Glomerular endothelial cell (primary cell): Measurements from ENCODE around the gene HPS5. TPM values are rescaled to one million over a fixed set of nuclear protein-coding genes. Genes with fewer than 3 reads are reported as not detected.
"Not testable (repeated sequence)": the region's sequence is repeated elsewhere in the genome, so short reads cannot be mapped to it uniquely, and the experiment has no call there.

ENCODE experiments used
- DNase-seq: peaks from one replicate; pipeline ENCODE4 v3.0.0-alpha.2; 2011; ENCODE audit warnings: low read depth, low spot score; ENCODE audit errors: extremely low read depth
- total RNA-seq: library from RNA; depleted of rRNA; stranded (reverse); fragments of >200 nt; gene quantifications from 2 replicates; pipeline ENCODE4 v1.2.3, GENCODE V29; 2015

The HPS5 gene
- total RNA-seq, 1 donor from 2014 or later = 11.4 TPM

- no peak for DNase-seq
Observed at GRCh38 chr11:18282626-18283025, 39.3 kb downstream of the HPS5 start.

DNA sequence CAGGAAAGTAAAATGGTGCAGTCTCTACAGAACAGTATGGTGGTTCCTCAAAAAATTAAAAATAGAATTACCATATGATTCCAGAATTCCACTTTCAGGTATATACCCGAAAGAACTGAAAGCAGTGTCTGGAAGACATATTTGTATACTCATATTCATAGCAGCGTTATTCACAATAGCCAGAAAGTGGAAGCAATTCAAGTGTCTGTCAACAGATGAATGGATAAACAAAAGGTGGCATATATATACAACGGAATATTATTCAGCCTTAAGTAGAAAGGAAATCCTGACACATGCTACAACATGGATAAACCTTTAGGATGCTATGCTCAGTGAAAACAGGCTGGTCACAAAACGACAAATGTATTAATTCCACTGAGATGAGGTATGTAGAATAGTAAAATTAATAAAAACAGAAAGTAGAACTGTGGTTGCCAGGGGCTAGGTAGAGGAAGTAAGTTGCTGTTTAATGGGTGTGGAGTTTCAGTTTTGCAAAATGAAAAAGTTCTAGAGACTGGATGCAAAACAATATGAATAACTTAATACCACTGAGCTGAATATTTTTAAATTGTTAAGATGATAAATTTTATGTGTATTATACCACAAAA lies 41.4 kb downstream of the HPS5 start:
- no peak for DNase-seq

DNA sequence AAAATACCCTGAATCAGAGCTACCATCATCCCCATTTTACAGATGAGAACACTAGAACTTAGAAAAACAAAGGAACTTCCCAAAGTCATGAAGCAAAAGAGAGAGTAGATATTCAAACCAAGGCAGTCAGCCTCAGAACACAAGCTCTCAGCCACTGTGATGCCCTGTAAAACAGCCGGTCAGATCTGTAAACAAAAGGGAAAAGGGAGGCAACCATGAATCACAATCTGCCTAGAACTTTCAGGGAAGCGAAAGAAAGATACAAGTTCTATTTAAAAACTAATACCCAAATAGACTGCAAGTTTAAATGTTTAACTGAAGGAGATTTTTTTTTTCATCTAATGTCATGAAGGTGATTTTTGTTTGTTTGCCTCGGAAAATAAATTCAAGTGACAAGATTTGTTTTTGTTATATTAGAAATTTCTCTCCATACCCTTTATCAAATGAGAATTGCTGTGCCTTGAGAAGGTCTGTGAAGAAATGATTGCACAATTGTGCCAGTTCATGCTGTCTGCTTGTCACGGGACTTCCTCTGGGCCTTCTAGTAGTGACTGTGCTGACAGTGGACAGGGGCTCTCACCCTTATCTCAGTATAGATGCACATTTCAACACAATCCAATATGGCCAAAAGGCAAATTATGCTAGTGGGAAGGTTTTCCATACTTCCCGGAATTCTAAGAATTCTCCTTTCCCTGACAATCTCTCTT lies 44.2 kb downstream of the HPS5 start:
- no peak for DNase-seq

DNA sequence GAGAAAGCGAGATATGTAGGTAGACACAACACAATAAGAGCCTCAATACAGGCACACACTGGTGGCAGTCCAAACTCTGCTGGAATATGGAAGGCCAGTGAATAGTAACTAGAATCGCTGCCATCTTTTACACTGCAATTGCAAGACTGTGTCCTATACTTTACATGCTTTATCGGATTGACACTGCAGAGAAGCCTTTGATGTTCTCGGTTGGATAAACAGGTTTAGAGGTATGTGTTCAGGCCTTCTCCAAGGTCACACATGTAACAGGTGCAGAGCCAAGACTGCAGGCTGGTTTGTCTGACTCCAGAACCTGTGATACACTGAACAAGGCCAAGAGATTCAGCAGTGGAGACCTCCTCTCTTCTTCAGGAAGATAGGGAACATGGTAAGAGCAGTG lies 50.7 kb downstream of the HPS5 start:
- DNase-seq = no peak

DNA sequence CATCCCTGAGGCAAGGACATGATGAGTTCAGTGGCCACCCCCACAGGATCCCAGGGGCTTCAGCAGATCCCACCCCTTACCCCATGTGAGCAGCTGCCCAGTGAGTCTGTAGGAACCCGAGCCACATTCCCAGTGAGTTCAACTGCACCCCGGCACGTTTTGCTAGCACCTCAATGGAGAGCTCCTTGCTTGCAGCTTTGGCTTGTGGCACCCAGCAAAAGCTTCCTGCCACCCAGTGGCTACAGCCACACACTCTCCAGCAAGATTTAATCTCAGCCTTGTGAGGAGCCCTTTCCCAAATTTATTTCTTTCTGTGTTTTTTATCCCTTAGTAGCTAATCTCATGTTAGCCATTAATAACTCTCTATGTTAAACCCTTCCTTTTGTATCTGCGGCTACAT lies 51.8 kb downstream of the HPS5 start:
- DNase-seq = no peak

DNA sequence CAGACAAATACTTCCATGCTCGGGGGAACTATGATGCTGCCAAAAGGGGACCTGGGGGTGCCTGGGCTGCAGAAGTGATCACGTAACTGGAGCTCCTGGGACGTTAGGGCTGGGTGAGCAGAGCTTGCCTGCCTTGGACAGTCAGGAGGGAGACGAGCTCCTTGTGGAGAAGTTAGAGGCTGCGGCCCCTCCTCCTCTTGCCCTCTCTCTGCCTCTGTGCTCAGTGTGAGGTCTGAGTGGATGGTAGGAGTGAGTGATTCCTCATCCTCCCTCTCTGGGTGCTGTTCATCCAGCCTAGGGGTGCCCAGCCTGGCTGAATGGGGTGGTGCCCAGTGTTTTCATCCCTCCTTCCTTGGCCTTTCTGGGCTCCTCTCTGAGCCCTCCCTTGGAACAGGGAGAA lies 52.7 kb downstream of the HPS5 start:
- DNase-seq = not testable (repeated sequence)

DNA sequence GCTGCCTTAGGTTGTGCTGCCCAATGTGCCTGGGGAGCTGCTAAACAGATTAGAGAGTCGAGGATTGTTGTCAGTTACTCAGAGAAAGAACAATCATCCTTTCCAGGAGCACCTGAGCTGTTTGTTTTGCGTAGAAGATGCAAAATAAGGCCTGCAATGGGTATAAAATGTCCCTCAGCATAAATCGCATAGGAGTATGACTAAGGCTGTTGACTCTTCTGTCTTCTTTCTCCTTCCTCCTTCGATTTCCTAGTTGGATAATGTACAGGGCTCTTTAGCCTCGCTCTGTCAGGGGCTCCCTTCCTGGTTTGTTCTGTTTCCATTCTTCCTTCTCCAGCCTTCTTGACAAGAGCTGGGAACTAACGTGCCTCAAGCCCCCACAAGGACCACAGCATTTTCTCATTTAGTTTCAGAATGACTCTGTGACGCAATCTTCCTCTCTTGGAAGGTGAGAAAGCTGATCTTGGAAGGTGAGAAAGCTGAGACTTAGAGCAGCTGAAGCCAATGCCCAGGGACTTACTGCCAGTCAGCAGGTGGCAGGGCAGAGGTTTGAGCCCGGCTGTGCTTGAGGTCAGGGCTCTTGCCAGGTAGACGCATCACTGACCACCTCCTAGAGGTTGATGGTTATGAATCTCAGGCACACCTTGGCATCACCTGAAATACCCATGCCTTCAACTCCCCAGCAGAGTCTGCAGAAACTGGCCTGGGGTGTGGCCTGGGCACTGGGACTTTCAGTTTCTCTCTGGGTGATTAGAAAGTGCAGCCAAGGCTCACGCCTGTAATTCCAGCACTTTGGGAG lies 54.4 kb downstream of the HPS5 start:
- DNase-seq = not testable (repeated sequence)

DNA sequence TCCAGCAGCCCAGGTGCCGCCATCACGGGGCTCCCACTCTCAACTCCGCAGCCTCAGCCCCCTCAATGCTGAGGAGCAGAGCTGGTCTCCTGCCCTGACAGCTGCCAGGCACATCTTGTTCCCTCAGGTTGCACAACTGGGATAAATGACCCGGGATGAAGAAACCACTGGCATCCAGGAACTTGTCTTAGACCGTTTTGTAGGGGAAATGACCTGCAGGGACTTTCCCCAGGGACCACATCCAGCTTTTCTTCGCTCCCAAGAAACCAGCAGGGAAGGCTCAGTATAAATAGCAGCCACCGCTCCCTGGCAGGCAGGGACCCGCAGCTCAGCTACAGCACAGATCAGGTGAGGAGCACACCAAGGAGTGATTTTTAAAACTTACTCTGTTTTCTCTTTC lies 56.0 kb downstream of the HPS5 start, which contains the start of gene SAA1:
SAA1 (plus strand) TSS at position 316 of the 400 bp plus-strand sequence. CDS start 624 bp downstream, outside the sequence.
- DNase-seq = no peak

- DNase-seq = no peak
Observed at GRCh38 chr11:18264677-18265555, 57.0 kb downstream of the HPS5 start.

DNA sequence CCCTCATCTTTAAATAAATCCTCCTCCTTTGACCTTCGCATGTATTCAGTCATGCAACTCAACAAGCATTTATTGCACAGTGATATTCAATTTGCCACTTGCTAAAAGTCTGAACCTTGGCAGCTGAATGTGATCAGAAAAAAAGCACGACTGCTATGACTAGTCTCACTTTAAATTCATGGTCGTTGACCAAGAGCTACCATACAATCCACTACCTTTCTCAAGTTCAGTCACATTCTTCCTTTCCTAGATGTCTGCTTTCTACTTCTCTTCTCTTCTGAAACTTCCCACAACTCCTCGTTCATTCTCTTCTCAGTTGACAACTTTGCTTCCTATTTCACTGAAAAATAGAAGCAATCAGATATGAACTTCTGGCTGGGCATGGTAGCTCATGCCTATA lies 57.9 kb downstream of the HPS5 start:
- DNase-seq = no peak

DNA sequence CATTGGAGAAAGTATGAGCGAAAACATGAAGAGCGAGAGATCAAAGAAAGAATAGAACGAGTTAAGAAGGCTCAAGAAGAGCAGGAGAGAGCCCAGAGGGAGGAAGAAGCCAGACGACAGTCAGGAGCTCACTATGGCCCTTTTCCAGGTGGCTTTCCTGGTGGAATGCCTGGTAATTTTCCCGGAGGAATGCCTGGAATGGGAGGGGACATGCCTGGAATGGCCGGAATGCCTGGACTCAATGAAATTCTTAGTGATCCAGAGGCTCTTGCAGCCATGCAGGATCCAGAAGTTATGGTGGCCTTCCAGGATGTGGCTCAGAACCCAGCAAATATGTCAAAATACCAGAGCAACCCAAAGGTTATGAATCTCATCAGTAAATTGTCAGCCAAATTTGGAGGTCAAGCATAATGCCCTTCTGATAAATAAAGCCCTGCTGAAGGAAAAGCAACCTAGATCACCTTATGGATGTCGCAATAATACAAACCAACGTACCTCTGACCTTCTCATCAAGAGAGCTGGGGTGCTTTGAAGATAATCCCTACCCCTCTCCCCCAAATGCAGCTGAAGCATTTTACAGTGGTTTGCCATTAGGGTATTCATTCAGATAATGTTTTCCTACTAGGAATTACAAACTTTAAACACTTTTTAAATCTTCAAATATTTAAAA lies 59.1 kb downstream of the HPS5 start:
- not testable (repeated sequence) for DNase-seq

GRCh38 chr11:18261721-18262120 lies 60.2 kb downstream of the HPS5 start:
- no peak for DNase-seq

GRCh38 chr11:18259259-18259658 lies 62.7 kb downstream of the HPS5 start:
- DNase-seq = no peak

DNA sequence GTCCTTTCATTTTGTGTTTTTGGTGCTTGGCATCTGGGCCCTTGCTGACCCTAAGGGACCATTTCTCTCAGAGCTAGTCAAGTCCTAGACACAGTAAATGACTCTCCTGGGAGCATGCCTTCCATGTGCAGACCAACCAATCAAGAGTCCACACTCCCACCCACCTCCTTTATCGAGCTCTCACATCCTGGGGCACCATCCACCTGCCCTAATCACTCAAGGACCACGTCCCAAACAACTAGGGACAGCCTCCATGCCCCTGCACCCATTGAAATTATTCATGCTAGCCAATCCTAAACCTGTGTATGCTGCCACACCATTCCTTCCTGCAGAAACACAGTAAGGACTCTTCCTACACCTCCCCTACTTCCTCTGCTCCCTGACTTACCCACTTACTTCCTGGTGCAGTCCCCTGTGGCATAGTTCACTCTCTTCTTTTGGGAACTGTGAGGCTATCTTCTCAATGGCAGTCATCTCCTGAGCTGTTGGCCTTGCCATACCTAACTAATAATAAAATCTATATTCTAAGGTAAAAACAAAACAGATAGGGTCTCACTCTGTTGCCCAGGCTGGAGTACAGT lies 67.1 kb downstream of the HPS5 start:
- DNase-seq = no peak

DNA sequence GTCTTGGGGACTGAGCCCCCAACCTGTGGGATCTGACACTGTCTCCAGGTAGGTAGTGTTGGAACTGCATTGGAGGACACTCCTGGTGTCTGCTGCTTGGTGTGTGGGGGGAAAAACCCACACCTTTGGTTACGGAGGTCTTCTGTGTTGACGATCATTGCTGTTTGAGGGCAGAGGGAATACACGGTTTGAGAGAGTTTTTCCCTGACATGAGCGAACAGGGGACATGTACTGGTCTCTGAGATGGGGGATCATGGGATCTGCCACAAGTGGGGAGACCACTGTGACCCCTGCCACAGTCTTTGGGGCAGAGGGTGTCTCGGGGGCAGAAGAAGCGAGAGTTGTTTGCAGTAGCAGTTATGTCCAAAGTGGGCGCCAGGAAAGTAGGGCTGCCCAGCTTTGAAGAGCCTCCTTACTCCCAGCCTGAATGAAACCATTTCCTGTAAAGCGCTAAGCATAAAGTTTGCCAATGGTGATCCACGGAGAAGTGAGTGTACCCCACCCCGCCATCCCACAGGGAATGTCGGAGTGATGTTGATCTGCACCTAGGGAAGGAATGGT lies 68.1 kb downstream of the HPS5 start:
- no peak for DNase-seq

- DNase-seq = no peak
Observed at GRCh38 chr11:18253233-18253632, 68.7 kb downstream of the HPS5 start.

- DNase-seq = no peak
Observed at GRCh38 chr11:18248561-18248960, 73.4 kb downstream of the HPS5 start, which contains the start of gene SAA2. Gene SAA2, minus strand, starts transcription at chr11:18248668. Its CDS starts 657 bp downstream, at chr11:18248011.

GRCh38 chr11:18247191-18247581 lies 74.8 kb downstream of the HPS5 start:
- not testable (repeated sequence) for DNase-seq
